ENCODE results near the gene TAF5.

DNA sequence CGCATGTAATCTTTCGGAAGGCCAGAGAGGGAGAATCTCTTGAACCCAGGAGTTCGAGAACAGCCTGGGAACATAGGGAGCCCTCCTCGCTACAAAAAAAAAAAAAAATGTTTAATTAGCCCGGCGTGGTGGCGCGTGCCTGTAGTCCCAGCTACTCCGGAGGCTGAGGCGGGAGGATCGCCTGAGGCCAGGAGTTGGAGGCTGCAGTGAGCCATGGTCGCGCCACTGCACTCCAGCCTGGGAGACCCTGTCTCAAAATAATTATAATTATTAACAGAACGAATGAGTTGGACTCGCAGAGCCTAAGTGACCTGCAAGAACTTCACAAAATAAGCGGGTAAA, 17.6 kb upstream of the TAF5 start:
- TF ChIP-seq CTCF (conservative IDR thresholded peaks at IDR 0.05) = no peak
- no peak for TF ChIP-seq ZFX (IDR thresholded peaks at IDR 0.05)

Measured in C4-2B (cell line).